Osteocyte (in vitro differentiated cells): ENCODE results near the gene BRAF. TPM values are rescaled to one million over a fixed set of nuclear protein-coding genes. Genes with fewer than 3 reads are reported as not detected.

ENCODE experiments used
- DNase-seq: peaks from one replicate; pipeline ENCODE4 v3.0.0; 2021; ENCODE audit warnings: mixed read lengths; ENCODE audit not compliant: unreplicated experiment; ENCODE audit errors: extremely low spot score
- H3K27ac Mint-ChIP-seq: one replicate; pipeline ENCODE4 v1.8.0; 2021; ENCODE audit warnings: mild to moderate bottlenecking, mixed read lengths; ENCODE audit not compliant: unreplicated experiment
- H3K27me3 Mint-ChIP-seq: one replicate; pipeline ENCODE4 v1.8.0; 2021; ENCODE audit warnings: mixed read lengths; ENCODE audit not compliant: unreplicated experiment
- H3K36me3 Mint-ChIP-seq: one replicate; pipeline ENCODE4 v1.8.0; 2021; ENCODE audit warnings: mixed read lengths; ENCODE audit not compliant: unreplicated experiment
- H3K4me1 Mint-ChIP-seq: one replicate; pipeline ENCODE4 v1.8.0; 2021; ENCODE audit warnings: mixed read lengths; ENCODE audit not compliant: unreplicated experiment
- H3K4me3 Mint-ChIP-seq: one replicate; pipeline ENCODE4 v1.8.0; 2021; ENCODE audit warnings: mild to moderate bottlenecking, moderate library complexity, mixed read lengths; ENCODE audit not compliant: unreplicated experiment
- H3K9me3 Mint-ChIP-seq: one replicate; pipeline ENCODE4 v1.8.0; 2021; ENCODE audit warnings: mixed read lengths; ENCODE audit not compliant: unreplicated experiment
- total RNA-seq: library from RNA; stranded (reverse); gene quantifications from 2 replicates; pipeline ENCODE4 v1.2.1, GENCODE V29; 2021
- TF ChIP-seq, protein P1 (sequence below): fragments of 200-600 bp; sonication (generic); IDR thresholded peaks from 2 replicates; pipeline ENCODE4 v1.5.0; 2021; ENCODE audit warnings: antibody characterized with exemption, mild to moderate bottlenecking, moderate library complexity

The BRAF gene
- total RNA-seq, 1 donor from 2014 or later, result 25.8 TPM

DNA sequence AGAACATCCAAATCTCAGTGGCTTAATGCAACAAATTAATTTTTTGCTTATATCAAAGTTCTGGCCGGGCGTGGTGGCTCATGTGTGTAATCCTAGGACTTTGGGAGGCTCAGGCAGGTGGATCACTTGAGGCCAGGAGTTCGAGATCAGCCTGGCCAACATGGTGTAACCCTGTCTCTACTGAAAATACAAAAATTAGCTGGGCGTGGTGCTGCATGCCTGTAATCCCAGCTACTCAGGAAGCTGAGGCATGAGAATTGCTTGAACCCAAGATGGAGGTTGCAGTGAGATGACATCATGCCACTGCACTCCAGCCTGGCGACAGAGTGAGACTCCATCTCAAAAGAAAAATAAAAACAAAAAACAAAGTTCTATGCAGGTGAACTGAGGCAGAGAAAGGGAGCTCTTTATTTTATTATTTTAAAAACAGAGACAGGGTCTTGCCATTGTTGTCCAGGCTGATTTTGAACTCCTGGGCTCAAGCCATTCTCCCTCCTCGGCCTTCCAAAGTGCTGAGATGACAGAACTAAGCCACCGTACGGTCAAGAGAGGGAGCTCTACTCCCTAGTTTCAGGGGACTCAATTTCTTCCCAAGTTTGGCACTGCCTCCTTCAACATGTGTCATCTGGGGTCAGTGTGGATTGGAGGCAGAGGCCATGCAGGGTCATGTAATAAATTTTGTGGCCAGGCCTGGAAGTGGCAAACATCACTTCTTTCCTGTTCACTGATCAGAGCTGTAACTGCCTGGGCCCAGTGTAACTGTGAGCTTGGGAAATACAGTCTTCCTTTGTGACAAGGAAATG is 249.6 kb downstream of the BRAF start:
- Mint-ChIP-seq H3K4me1 (peaks cover 30% of the 10 kb centered on the region), H3K27ac (peak overlapping the region; percentile 11), H3K9me3 (no peaks in the 10 kb centered on the region), H3K36me3 (peaks cover 17% of the 10 kb centered on the region), H3K27me3 (no peaks in the 10 kb centered on the region), H3K4me3 (peak overlapping the region; percentile 30)
- TF ChIP-seq, protein P1, sequence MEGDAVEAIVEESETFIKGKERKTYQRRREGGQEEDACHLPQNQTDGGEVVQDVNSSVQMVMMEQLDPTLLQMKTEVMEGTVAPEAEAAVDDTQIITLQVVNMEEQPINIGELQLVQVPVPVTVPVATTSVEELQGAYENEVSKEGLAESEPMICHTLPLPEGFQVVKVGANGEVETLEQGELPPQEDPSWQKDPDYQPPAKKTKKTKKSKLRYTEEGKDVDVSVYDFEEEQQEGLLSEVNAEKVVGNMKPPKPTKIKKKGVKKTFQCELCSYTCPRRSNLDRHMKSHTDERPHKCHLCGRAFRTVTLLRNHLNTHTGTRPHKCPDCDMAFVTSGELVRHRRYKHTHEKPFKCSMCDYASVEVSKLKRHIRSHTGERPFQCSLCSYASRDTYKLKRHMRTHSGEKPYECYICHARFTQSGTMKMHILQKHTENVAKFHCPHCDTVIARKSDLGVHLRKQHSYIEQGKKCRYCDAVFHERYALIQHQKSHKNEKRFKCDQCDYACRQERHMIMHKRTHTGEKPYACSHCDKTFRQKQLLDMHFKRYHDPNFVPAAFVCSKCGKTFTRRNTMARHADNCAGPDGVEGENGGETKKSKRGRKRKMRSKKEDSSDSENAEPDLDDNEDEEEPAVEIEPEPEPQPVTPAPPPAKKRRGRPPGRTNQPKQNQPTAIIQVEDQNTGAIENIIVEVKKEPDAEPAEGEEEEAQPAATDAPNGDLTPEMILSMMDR, result peak; percentile 64
- DNase-seq, result no peak

DNA sequence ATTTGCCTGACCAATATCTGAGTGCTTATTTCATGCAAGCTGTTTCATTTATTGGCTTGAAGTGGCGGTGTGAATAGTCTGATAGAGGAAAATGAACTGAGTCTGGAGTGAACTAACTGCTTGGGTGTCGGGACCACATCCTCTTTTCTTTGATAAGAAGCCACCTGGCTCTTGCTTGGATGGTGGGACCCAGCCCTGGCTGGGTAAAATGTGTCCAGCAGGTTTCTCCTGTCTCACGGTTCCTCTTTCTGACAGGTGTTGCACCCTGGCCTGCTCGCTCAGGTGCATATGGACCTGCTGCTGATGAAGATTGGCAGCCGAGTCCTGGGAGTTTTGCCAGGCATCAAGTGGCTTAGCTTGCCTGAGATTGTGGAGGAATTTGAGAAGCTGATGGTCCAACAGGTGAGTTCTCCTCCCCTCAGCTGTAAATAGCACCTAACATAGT is 250.4 kb downstream of the BRAF start:
- Mint-ChIP-seq H3K27ac (no peak overlapping the region), H3K4me1 (peaks cover 30% of the 10 kb centered on the region), H3K4me3 (peak overlapping the region; percentile 73), H3K36me3 (peaks cover 17% of the 10 kb centered on the region), H3K9me3 (no peaks in the 10 kb centered on the region), H3K27me3 (no peaks in the 10 kb centered on the region)
- TF ChIP-seq, protein P1, result no peak
- DNase-seq, result no peak

GRCh38 chr7:140673774-140674155 is 251.0 kb downstream of the BRAF start:
- peak overlapping the region; percentile 50 for H3K27ac Mint-ChIP-seq
- H3K36me3 Mint-ChIP-seq, result peaks cover 13% of the 10 kb centered on the region
- H3K4me3 Mint-ChIP-seq, result peak overlapping the region; percentile 73

DNA sequence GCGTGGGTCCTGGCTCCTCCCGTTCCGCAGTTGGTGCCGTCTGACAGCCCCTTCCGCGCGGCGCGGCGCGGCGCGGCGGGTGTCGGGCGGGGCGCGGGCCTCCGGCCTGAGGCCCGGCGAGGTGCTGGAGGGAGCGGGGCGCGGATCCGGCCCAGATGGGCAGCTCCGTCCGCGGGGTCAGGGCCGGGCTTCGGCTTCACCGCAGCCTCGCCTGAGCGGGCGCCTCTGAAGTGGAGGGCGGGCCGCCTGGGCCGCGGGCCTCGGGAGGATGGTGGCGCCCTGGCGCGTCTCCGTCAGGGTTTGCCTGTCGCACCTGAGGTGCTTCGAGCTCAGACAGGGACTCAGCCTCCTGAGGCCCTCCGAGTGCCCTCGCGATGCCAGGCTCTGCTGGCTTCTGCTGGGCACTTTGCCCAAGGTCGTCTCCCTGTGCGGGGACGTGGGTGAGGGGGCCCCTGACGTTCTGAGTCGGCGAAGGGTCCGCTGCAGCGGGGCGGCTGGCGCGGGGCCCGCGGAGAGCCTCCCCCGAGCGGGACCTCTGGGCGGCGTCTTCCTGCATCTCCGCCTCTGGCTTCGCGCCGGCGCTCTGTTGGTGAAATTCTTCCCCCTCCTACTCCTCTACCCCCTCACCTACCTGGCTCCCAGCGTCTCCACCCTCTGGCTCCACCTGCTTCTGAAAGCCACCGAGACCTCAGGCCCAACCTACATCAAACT is 251.5 kb downstream of the BRAF start:
- Mint-ChIP-seq H3K36me3 (peaks cover 9% of the 10 kb centered on the region), H3K27ac (peak overlapping the region; percentile 50), H3K27me3 (no peaks in the 10 kb centered on the region), H3K9me3 (no peaks in the 10 kb centered on the region), H3K4me3 (peak overlapping the region; percentile 73), H3K4me1 (peaks cover 36% of the 10 kb centered on the region)
- DNase-seq, result no peak
- TF ChIP-seq, protein P1, result no peak

More at GRCh38 chr7:140673774-140674155, 251.0 kb downstream of the BRAF start:
- DNase-seq, result no peak
- Mint-ChIP-seq H3K4me1 (peaks cover 30% of the 10 kb centered on the region), H3K9me3 (no peaks in the 10 kb centered on the region), H3K27me3 (no peaks in the 10 kb centered on the region)
- TF ChIP-seq, protein P1, result no peak
